DMS79 treated with DMSO at 0.1 percent for 48 hours (cell line): ENCODE measurements around the gene MYL6B.

Experiments used
- DNase-seq: peaks from one replicate; lab custom pipeline; 2025; lab: John Stamatoyannopoulos, UW

The MYL6B gene

DNA sequence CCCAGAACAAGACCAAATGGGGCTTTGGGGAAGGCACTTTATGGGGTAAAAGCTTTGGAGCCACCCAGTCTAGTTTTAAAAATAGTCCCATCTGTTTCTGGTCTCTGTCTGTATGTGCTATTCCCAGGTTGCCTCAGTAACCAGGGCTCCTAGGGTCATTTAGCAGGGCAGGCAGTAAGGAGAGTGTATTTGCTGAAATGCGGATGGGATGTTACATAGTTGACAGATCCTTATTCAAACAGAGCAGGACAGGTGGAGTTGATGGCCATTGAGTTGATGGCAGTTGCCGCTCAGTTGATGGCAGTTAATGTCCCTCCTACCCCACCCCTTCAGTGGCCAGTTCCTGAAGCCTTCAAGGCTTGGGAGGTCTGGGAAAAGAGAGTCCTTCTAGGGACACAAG, 29.8 kb upstream of the MYL6B start:
- DNase-seq = no peak

DNA sequence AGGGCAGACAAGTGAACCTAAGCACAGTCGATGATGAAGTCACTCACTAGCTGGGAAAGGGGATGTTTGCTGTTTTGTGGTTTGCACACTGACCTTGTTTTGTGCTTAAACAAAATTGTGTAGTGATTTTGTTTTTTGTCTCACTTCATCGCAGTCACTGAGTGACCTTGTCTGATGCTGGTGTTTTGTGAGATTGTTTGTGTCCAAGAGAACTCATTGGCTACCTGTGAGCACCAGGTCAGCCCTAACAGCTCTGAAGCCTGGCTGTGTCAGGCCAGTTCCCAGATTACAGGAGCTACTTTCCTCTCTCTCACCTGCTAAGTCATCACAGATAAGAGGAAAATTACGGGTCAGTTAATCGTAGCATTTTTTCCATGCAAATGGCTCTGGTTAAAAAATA, 28.3 kb upstream of the MYL6B start:
- no peak for DNase-seq

DNA sequence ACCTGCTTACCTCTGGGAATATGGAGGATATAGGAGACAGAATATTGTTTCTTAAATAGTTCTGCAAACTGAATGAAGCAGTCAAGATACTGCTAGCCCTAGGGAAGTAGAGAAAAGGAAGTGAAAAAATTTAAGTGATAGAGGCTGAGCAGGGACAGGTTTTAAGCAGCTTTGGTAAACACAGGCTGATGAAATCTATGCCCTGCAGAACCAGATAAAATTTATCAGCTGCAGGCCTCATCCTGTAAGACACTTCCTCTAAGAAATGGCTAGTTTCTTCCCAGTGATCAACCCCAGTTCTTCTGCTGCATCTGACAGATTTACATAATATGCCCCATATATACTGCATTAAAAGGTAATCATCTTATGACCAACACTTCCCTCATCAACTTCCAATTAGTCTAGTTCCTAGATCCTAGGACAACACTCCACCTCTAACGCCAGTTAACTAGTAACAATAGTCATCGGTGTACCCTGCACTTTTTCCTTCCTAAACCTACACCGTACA, 25.6 kb upstream of the MYL6B start:
- DNase-seq = no peak

DNA sequence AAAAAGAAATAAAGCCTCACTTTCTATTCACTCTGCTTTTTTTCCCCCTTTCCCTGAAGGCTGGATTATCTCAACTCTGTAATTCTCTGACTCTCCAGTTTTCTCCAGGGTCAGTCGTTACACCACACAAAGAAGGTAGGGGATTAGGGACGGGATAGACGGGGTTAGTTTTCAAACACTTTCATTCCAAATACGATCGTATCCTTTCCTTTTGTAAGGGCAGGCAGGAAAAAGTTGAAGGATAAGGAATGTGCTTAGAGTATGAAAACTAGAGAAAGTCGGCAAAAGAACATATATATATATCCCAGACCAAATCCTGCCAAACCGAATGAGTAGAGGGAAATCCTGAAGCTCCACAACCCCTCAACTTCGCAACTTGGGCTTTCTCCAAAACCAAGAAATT, 24.9 kb upstream of the MYL6B start:
- no peak for DNase-seq

DNA sequence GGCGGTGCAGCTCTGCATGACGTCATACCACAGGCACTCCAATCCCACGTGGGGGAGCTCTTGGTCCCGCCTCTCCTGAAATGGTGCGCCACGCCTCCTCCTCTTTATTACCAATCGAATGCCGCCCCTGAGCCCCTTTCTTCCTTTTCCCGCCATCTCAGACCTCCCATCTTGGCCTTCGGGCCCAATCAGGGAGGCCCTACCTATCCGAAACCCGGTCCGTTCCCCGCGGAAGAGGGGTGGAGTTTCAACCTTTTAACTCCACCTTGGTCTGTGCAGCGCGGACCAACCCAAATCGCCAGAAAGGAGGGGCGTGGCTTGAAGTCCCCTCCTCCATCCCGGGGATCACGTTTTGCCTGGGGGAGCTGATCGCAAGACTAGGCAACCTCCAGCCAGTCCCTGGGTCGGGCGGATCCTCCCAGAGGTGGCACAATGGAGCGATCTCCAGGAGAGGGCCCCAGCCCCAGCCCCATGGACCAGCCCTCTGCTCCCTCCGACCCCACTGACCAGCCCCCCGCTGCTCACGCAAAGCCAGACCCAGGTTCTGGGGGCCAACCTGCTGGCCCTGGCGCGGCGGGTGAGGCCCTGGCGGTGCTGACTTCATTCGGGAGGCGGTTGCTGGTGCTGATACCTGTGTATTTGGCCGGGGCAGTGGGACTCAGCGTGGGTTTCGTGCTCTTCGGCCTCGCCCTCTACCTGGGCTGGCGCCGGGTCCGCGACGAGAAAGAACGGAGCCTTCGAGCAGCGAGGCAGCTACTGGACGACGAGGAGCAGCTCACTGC, 24.3 kb upstream of the MYL6B start, which contains the start of gene ESYT1:
Gene ESYT1, plus strand, starts transcription at position 380 of the 782 bp plus-strand sequence. Its CDS starts 53 bp downstream, at position 433.
- peak; percentile 93 for DNase-seq

DNA sequence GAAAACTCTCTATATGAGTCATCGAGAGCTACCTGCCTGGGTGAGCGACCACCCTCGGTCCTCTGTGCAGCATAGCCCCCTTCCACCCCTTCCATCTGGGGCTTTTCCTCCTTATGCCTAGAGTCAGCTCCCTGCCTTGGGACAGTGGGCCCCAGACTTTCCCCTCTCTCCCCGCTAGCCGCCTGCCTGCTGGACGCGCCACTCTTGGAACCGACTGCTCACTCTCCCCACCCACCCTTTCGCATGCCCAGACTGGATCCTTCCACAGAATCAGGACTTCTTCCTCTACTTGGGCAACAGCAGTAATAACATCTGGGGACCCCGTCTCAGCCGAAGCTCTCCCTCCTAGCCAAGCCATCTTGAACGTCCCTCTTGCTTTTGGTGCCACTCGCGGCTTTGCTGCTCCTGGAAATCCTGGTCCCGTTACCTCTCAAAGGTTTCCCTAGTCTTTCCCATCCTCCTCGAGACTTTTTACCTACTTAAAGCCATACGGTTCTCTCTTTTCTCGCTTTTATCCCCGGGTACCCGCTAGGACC, 23.6 kb upstream of the MYL6B start:
- peak; percentile 24 for DNase-seq

DNA sequence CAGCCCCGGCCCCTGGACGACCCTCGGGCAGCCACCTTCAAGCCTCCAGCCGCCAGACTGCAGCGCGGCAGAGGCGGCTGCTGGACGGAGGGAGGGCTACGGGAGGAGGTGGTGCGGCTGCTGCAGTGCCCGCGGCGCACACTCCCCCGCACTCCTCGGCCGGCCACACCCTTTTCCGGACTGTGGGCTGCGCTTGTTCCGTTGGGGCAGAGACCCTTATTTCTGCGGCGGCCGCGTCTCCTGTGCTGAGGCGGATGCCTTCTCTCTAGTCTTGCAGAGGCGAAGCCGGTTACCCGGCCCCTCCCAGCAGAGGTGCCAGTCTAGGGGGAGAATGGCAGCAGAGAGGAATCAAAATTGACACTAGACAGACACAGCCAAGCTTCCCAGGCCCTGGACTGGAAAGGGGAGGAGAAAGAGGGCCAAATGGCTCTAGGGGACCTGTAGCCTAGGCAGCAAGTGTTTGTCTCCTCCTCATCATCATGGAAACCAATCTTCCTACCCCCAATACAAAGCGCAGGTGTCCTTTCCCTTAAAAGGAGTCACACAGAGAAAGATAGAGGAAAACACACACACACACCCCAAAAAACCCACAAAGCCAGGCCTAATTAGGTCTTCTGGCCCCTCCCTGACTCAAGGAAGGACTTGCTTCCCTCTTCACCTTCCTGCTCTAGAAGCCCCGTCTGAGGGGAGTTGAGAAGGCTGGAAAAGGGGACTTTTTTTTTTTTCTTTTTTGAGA, 23.0 kb upstream of the MYL6B start:
- DNase-seq = peak; percentile 24

DNA sequence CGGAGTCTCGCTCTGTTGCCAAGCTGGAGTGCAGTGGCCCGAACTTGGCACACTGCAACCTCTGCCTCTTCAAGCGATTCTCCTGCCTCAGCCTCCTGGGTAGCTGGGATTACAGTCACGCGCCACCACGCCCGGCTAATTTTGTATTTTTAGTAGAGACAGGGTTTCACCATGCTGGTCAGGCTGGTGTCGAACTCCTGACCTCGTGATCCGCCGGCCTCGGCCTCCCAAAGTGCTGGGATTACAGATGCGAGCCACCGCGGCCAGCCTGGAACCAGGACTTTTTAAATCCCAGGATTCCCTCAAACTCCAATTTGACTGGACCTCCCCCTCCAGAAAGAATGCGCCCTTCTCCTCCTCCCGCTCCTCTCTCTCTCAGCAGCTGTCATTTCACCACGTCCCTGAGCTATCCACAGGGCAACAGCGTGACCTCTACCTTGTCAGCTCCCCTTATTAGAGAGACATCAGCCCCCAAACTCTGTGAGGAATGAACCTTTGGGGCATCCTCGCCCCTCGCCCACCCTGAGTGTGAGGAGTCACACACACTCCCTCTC, 22.4 kb upstream of the MYL6B start:
- no peak for DNase-seq

DNA sequence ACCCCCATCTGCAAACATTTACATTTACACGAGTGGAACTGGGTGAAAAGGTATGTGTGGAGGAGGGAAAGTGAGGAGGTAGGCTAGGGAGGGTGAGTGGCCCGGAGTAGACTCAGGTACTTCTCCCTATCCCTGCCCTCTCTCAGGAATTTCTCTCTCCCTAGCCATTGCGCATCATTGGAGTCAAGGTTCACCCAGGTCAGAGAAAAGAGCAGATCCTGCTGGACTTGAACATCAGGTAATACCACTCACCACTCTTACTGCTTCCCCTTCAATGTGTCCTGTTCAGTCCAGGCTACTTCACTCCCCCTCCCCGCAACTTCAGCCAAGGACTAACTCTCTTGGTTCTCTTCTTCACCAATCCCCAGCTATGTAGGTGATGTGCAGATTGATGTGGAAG, 21.5 kb upstream of the MYL6B start:
- DNase-seq = no peak

DNA sequence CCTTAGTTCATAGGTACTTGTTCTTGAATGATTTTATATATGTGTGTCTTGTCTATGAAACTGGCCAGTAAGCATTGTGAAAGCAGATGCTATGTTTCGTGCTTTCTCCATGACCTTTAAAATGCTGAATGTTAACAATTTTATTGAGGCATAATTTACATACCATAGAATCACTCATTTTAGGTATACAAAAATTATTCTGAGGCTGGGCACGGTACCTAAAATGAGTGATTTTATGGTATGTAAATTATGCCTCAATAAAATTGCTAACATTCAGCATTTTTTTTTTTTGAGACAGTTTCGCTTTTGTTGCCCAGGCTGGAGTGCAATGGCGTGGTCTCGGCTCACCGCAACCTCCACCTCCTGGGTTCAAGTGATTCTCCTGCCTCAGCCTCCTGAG, 17.5 kb upstream of the MYL6B start:
- DNase-seq = no peak

DNA sequence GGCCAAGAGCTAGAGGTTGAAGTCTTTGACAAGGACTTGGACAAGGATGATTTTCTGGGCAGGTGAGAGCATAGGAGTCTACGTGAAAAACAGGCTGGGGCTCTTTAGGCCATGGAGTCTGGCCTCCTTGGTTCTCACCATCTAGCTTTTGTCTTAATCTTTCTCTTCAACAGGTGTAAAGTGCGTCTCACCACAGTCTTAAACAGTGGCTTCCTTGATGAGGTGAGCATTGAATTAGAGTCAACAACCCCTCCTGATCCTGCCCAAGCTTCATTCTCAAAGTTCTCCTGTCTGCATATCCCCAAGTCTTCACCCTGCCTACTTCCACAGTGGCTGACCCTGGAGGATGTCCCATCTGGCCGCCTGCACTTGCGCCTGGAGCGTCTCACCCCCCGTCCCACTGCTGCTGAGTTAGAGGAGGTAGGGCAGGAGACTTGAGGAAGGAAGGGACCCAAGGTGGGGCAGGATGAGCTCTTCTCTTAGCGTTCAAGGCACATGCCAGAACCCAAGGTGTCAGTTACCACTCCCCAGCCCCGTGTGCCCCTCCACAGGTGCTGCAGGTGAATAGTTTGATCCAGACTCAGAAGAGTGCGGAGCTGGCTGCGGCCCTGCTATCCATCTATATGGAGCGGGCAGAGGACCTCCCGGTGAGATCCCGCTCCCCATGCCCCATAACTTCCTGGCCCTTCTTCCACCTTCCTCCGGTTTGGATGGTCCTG, 14.4 kb upstream of the MYL6B start:
- no peak for DNase-seq

DNA sequence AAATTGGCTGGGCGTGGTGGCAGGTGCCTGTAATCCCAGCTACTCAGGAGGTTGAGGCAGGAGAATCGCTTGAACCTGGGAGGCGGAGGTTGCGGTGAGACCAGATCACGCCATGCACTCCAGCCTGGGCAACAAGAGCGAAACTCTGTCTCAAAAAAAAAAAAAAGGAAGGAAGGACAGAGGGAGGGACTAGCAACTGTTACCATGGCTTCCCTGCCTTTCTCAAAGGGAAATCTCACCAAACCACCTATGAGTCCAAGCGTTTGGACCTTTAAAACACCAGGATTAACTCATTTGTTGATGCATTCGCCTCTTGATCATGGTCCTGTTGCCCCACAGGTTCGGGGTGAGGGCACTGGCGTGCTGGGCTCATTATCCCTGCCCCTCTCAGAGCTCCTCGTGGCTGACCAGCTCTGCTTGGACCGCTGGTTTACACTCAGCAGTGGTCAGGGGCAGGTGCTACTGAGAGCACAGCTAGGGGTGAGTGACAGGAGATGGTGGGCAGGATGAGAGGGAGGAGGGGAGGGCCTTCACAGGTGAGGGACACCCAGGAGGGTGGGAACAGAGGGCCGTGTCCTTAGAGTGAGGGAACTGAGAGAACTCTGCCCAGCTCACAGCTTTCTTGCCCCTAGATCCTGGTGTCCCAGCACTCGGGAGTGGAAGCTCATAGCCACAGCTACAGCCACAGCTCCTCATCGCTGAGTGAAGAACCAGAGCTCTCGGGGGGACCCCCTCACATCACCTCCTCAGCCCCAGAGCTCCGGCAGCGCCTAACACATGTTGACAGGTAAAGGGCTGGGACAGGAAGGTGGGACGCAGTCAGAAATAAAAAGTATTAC, 10.2 kb upstream of the MYL6B start:
- no peak for DNase-seq

DNA sequence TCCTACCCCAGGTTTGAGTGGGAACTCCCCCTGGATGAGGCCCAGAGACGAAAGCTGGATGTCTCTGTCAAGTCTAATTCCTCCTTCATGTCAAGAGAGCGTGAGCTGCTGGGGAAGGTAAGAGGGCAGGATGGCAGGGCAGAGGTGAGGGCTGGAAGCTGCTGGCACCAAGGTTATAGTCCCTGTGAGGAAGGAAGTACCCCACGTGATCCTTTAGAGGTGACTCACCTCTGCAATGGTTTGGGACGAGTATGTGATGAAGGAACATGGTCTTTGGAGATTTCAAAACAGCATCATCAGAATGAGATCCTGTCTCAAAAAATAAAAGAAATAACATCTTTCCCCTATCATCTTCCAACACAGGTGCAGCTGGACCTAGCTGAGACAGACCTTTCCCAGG, 9.2 kb upstream of the MYL6B start:
- DNase-seq = no peak

DNA sequence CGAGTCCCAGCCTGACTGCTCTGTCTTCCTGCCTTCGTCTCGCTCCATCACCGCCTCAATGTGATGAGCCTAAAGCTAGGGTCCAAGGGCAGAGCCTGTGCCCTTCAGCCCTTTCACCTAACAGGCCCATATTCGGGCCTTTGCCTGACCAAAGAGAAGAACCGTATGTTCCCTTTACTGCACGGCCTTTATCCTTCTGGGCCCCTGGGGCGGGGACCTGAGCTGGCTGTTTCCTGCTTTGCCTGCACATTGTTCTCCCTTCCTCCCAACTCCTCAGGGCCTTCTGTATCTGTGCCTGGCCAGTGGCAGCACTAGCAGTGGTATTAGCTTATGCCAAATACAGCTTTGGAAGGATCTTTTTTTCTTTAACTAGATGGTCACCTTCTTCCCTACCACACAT, 8.5 kb upstream of the MYL6B start:
- no peak for DNase-seq

DNA sequence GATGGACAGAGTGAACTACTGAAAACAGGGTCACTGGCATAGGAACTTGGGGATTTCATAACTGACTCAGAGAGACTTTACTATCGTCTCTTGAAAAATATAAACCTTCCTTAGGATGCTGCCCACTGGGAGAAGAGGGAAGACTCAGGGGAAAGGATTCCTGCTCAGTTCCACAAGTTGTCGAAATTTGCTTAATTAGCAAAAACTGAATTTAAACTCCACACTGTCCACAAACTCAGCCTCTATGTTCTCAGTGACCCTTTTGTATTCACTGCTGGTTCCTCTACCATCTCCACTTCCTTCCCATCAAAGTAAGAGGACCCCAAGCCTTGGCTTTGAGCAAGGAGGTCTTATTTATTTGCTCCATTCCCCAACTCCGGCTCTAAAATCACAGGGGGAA, 7.2 kb upstream of the MYL6B start:
- DNase-seq = no peak

DNA sequence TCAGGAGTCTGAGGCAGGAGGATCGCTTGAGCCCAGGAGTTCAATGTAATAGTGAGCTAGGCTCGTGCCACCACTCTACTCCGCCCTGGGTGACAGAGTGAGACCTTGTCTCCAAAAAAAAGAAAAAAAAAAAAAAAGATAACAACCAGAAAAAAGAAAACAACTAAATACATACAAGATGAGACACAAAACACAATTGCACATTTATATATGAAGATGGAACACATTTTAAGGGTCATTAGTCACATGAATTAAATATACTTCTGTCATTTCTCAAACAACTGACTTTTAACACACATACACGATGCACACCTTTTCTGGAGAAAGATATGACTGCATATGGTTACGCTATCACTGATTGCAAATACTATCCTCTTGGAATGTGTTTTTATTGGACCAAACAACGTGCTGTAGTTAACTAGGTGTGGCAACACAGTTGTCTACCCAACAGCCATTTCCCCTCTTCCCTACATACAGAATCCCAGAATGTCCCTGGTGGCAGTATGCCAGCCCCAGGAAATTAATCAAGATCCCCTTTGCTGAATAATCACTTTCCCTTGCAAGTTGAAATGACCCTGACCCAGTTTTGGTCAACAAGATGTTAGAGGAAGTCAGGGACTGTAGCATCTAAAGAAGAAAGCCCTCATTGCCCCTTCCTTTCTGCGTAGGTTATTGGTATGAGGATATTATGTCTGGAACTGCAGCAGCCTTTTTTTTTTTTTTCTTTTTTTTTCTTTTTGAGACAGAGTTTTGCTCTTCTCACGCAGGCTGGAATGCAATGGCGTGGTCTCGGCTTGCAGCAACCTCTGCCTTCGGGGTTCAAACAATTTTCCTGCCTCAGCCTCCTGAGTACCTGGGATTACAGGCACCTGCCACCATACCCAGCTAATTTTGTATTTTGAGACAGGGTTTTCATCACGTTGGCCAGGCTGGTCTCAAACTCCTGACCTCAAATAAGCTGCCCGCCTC, 5.6 kb upstream of the MYL6B start:
- DNase-seq = no peak

DNA sequence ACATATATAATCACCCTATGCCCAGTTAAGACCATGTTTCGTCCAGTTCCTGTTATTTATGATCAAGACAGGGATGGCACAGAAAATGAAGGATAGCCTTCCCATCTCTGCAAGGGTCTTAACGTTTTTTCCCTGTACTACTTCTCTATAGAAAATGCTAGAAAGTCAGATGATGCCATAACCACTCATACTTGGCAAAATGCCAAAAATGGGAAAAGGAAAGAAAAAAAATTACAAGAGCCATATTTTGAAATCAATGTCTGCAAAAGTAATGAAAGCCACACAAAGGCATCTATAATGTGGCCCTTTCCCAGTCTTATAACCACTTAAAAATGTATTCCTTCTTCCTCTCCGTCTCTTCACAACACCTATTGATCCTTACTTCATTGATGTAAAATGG, 1.8 kb upstream of the MYL6B start:
- DNase-seq = peak; percentile 16

DNA sequence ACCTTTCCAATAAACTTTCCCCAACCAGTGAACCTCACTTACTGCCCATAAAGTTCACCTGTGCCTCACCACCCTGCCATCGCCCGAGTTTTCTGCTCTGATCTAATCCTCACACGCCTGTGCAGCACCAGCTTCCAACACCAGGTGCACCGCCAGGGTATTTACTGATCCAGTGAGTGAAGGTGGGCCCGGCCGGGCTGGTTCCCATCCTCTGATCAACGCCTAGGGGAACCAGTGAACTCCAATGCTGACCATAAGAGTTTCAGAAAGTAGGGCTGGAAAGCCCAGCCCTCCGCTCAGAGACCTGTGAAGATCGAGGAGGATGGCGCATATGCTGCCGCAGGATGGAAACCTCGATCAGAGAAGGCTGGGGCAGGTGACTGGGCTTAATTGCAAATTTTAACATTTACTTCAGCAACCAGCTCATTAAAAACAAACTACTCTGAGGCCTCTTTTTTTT, 685 bp upstream of the MYL6B start:
- peak; percentile 27 for DNase-seq

DNA sequence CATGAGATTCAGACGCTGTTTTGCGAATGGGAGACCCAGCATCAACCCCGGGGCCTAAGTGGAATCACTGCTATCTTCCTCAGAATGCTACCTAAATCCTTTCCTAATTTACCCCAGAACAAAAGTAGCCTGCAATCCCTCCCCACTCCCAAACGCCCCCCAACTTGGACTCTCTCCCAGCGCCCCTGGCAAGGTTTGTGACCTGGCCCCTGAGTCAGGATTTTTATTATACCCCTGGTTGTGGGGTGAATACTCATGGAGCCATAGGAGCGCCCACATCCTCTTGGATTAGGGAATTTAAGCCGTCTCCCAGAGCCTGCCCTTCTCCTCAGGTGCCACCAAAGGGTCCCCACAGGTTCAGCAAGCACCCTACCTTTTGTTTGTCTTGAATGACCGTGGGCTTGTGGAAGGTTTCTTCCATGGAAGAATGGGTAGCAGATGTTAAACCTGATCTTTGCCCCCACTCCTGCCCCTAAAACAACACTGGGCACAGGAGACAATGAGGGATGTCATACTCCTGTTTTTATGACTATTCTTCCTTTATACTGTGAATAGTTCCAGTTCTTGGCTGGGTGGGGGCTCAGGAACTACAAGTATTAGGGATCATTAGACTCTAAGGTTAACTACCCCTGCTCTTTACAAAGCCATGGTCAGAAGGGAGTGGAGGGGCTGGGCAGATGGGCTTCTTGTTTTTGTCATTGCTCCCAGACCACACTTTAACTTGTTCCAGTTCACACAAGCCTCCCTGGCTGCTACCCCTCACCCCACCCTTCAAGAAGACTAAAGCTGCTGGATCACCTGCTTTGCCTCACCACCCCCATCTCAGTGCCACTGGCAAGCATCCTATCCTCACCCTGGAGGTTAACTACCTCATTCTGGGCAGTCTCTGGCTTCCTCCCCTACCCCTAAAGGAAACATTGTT, 630 bp downstream of the MYL6B start:
- no peak for DNase-seq
